Measurements from ENCODE around the gene GYS2.
A peak's percentile ranks its signal among the peaks of the same experiment; 100 is the strongest.
"Not testable (repeated sequence)": the region's sequence is repeated elsewhere in the genome, so short reads cannot be mapped to it uniquely, and the experiment has no call there.

Gene GYS2

DNA sequence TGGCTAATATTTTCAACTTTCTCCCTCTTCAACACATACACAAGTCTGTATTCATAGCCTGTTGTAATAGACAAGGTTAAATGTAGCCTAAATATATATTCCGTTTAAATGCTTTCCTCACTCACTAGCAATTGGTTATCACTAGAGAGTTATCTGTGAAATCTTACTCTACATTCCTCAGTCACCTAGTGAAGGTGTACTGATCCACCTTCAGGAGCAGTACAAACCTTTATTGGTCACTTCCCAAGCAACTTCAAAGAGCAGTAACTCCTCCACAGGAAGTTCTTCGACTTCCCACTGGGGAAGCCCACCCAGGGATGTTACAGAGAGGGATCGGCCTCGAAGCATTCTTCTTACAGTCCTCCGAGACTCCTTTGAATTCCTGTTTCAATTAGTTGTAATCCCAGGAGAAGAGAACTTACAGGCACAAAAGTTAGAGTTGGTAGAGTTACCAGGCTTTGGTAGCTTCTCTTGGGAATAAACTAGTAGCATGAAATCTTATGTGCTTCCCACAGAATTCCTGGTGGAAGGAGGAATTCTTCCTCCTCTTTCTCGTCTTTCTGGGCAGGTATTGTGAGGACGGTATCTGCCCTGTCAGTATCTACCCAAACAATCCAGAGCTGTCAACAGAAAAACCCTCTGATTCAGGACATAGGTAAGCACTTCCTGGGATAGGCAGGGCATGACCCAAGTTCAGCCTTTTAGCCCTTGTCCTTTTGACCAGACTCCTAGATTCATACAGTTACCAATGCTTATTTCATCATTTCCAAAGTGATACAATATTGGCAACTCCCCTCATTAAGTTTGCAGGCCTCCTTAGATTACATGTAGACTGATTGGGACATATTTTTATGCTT is at the start of gene GYS2:
Gene GYS2 (minus strand): TSS at position 603 of the 857 bp plus-strand sequence. CDS start 255 bp downstream, at position 348.
- DNase-seq, result no peak

DNA sequence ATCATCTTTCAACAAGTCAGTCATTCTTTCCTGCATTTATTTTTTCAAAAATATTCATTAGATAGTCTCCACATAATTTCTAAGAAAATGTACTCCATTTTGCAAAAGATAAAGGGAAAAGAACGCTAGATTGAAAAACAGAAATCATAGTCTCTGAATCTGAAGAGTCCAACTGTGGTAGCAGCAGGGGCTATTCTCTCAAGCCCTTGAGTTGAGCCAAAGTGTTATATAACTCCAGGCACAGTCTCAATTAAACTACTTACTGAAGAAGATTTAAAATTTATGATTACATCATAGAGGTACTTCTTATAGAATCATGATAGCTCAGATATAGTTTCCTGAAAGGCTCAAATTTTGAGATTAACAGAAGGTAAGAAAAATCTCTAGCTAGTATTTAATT is 47.2 kb upstream of the GYS2 start:
- DNase-seq, result peak in 1 of 14 donors; percentile 28

DNA sequence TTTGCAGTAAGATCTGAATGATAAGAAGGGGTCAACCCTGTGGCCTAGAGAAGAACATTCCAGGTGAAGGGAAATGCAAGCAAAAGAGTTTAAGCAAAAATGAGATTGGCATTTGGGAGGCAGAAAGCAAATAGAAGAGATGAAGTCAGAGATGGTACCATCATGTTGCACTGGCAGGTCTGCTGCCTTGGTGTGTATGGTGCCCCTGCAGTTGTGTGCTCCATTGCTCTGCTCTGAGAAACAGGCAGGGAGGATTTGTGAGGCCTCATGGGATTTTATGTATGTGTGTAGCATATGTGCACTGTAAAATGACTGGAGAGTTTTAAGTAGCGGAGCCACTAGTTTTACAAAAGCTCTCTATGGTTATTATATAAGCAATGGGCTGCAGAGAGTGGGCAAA is 46.4 kb upstream of the GYS2 start:
- DNase-seq, result no peak

DNA sequence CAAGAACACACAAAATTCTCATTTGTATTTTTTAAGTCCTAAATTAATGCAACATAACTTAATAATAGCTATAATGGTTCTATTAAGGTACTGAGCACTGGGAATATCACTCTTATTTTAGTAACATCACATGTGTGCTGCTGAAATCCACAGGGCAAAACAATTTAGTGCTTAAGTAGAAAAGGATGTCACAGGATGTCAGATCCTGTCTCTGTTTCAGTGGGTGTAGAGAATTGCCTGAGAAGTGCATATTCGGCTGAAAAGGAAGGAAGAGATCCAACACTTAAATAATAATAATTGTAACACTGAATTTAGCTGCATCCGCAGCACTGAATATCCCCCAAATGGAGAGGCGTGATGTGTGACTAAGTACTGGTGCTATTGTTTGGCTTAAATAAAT is 44.4 kb upstream of the GYS2 start:
- DNase-seq, result no peak

DNA sequence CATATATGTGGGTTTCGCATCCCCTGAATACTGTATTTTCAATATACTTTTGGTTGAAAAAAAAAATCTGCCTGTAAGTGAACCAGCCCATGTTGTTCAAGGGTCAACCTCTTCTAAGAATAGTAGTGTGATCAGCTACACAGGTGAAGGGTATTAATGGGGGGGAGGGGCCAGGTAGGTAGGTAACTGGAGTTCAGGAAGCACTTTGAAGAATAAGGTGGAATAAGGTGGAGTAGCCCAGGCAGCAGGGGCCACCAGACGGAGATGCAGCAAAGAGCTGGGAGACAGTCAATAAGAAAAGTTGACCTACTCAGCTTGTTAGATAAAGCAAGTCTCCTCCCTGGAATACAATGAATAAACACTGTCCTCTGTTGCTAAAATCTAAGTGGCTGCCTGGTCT is 43.7 kb upstream of the GYS2 start:
- no peak for DNase-seq

DNA sequence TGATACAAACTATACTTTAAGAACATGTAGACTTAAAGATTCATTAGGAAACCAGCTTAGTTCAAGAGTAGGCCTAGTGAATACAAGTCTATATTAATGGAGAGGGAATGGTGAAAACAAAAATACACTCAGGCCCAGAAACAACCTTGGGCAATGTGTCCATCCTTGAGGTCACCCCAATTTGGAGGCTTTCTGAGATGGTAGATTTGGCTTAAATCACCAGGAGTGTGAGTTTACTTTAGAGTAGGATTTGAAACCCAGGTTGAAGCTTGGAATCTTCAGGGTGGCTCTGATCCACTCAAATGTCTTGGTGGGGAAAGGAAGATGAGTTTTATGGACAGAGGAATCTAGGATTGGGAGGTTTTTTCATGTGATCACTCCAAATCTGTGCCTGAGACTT is 42.5 kb upstream of the GYS2 start:
- no peak for DNase-seq

DNA sequence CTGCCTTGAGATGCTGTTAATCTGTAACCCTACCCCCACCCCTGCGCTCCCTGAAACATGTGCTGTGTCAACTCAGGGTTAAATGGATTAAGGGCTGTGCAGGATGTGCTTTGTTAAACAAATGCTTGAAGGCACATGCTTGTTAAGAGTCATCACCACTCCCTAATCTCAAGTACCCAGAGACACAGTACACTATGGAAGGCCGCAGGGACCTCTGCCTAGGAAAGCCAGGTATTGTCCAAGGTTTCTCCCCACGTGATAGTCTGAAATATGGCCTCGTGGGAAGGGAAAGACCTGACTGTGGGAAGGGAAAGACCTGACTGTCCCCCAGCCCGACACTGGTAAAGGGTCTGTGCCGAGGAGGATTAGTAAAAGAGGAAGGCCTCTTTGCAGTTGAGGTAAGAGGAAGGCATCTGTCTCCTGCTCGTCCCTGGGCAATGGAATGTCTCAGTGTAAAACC is 40.4 kb upstream of the GYS2 start:
- DNase-seq, result not testable (repeated sequence)

DNA sequence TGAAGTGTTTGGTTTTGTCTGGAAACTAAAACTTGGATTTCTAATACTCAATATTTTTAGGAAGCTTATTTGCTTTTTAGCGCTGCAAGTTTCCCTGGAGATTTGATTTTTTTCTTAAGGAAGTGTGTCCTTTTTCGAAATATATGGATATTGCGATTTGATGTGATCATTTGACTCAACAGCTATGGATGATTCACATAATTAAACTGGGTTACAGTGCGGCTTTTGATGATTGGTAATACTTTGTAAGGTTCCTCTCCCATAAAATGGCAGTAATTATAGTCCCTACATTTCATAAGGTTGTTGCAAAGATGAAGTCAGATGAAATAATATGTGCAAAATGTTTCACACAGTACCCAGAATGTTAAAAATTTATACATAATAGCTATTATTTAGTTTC is 39.9 kb upstream of the GYS2 start:
- DNase-seq, result no peak

DNA sequence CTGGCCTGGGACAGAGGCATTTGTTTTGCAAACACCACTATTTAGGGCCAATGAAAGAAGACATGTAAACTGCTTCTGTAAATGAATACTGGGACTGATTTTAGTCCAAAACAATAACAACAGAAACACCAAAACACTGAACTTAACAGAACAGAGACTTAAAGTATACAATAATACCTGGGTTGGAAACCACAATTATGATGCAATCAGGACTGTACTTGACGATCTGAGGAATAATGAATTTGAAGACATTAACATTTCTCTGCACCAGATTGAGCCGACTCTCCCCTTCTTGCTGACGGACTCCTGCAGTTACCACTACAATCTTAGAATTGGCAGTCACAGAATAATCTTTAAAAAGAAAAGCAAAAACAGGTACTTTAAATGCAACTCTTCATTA is 39.1 kb upstream of the GYS2 start:
- DNase-seq, result no peak

DNA sequence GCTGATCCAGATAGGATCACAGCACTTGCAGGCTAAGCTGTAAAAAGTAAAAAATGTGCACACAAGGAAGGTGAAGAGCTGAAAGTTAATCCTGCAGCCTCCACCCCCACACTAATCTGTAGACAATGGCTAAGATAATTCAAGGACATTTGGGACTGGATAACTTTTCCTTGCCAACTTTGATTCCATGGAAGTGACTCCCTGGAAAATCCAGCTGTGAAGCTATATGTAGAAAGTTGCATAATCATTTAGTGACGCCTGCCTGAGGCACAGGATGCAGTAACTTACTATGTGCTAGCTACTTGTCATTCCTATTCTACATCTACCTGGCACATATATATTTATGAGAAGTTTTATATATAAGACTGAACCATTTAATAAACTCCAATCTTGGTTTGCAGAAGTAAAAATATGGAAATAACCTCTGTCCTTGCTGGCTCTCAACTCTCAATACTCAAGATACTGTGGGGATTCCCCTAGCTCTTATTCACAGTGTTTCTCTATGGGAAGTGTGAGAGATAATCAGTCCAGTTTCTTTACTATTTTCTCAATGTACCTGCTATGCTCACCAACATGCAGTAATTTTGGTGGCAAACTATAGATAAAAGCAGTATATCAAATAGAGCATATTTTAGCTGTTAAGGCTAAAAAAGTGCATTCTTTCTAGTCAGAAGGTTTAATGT is 38.2 kb upstream of the GYS2 start:
- DNase-seq, result no peak

DNA sequence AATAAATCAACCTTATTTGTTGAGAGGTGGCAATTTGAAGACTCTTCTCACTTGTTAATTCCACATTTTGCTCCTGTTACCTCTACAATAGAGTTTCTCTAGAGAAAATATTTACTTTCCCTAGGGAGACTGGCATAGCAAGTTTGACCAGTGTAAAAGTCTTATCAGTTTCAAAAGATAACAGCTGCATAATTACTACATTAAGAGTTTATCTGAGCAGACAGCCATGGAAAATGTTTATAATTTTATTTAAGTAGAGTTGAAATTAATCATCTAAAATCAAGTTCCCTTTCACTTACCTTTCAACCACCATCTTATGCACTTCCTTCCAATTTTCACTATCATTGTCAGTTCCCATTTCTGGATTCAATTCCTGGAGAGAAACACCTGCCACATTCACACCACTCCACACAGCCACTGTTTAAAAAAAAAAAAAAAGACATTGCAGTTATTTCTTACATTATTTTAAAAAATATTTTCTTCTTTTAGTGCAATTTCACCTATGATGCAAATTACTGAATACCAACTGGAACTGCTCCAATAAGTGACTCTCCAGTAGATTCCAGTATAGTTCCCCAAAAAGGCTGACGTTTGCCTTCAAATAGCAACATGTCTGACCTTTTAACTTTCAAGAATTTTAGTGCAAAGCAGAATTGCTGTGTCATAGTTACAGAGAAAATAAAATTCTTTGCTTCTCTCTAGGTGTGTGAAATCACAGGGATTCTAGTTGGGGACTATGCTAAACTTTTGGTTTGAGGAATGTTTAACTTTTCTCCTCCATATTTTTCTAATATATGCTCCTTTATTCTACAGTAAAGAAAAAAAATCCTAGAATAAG is 33.6 kb upstream of the GYS2 start:
- DNase-seq, result no peak

DNA sequence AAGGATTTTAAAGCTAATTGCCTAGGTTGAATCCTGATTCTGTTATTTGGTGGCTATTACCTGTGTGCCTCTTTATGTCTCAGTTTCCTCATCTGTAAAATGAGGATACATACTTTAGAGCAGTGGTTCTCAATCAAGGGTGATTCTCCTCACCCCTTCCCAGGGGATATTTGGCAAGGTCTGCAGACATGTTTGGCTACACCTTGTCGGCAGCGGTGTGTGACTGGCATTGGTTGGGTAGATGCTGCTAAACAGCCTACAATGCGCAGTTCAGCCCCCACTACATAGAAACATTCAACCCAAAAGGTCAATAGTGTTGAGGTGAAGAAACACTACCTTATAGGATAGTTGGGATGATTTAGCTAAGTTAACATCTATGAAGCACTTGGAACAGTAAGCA is 29.6 kb upstream of the GYS2 start:
- no peak for DNase-seq

DNA sequence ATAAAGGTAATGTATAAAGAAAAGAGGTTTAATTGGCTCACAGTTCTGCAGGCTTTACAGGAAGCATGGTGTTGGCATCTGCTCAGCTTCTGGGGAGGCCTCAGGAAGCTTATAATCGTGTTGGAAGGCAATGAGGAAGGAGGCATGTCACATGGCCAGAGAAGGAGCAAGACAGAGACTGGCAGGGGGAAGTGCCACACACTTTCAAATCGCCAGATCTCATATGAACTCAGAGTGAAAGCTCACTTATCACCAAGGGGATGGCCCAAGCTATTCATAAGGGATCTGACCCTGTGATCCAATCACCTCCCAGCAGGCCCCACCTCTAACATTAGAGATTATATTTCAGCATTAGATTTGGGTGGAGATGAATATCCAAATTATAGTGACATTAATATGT is 26.7 kb upstream of the GYS2 start:
- no peak for DNase-seq

DNA sequence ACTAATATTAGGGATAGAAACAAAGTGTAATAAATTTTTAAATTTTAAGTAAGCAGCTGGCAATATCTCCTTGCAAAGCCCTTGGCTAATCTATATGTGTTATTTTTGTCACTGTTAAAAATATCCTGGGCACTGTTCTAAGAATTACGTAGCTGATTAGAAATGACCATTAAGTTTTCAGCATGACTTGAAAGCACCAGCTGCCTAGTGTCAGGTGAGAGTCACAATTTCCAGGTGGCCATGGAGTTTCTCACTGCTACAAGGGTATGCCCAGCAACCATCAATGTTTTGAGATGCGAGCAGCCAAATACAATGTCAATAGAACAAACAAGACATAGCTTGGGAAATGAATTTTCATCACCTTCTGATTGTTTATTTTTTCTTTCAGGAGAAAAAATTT is 23.3 kb upstream of the GYS2 start:
- no peak for DNase-seq

DNA sequence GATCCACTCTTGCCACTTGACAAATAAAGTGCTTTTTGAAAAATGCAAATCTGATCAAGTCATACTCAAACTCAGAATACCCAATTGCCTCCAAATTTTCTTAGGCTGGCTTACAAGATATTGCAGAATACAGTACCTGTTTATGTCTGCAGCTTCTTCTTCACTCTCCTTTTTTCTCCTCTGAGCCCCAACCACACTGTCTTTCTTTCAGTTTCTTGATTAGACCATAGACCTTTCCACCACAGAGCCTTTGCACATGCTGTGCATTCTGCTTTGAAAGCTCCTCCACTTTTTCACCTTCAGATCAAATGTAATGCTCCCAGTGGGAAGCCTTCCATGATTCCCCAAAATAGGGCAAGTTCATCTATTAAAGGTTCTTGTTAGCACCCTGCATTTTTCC is 13.9 kb upstream of the GYS2 start:
- no peak for DNase-seq

DNA sequence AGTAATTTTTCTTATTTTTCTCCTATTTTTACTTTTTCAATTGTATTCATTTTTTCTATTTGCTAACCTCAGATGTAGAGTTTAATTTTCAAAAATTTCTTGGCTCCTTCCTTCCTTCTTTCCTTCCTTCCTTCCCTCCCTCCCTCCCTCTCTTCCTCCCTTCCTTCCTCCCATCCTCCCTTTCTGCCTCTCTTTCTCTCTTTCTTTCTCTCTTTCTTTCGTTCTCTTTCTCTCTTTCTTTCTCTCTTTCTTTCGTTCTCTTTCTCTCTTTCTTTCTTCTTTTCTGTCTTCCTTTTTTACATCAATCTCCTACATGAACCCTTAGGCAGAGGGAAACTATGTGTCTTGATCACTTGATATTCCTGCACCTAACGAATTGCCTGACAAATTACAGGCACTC is 12.4 kb upstream of the GYS2 start:
- DNase-seq, result no peak

DNA sequence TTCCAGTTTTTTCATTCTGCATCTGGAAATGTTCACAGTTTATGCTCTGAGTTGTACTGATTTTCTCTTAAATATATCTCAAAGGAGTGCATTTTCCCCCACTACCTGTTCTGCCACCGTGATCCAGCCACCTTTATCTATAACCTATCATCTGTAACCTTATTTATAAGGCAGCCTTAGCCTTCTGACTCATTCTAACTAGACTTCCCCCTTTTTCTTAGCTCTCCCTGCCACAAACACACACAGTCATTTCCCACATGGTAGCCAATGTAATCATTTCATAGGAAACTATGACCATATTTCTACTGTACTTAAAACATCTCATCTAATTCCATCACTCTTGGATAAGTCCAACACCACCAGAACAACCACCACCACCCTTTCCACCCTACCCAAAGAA is 10.8 kb upstream of the GYS2 start:
- no peak for DNase-seq

DNA sequence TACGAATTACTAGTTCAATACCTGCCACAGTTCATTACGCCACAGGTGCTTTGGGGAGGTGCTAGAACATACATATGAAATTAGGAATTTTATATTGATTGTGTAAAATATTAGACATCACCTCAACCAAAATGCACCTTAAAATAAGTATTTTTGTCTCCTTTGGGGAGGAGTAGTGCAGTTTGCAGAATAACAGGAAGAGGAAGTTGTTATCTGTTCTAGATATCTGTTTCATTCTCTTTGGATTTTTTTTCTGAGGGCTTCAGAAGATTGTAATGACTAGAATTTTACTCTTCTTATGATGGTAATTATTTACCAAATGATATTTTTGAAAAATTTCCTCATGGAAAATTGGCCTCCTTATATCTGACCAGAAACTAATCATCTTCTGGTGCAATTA is 9.9 kb upstream of the GYS2 start:
- DNase-seq, result no peak

DNA sequence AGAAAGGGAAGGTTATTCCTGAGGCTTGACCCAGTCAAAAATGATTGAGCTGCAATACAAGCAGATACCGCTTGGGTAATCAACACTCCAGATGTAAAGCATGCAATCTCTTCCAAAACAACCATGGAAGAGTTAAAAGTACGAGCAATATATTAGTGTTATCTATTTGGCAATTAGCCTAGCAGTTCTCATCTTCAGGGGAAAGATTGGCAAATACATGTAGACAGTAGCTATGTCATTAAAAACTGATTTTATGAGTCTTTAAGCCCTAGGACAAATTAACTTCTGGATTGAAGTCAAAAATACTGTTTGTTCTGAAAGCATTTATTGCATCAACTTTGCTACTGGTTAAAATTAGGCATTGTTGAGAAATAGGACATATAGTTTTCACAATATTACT is 9.3 kb upstream of the GYS2 start:
- DNase-seq, result no peak

DNA sequence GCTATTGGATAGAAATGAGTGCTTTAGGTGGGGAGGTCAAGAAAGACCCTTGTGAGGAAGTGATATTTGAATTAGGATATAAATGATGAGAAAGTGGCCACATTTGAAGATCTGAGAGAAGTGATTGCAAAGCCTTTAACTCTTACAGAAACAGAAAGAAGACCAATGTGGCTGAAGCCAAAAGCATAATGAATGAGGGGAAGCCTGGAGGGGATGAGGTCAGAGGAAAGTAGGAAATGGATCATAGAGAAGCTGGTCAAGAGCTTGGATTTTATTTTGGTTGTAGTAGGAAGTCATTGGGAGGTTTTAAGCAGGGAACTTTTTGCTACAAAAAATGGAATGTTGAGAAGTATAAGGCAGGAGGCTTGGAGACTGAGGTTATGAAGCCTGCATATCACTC is 3.5 kb upstream of the GYS2 start:
- no peak for DNase-seq

DNA sequence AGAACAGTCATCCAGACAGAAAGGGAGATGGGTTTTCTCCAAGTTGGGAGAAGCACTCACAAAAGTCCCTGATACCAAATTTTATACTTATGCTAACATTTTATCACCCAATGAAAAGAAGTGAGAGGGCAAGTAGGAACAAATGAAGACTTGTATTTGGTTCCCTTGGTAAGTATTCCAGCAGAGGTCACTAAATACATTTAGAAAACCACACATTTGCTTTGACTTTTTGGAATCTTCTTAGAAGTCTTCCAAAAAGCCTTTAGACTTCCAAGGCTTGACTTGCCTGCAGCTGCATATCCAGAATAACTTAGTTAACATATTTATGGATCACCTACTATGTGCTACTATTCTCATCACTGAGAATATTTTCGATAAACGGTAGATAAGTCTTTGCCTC is 3.1 kb upstream of the GYS2 start:
- DNase-seq, result no peak

DNA sequence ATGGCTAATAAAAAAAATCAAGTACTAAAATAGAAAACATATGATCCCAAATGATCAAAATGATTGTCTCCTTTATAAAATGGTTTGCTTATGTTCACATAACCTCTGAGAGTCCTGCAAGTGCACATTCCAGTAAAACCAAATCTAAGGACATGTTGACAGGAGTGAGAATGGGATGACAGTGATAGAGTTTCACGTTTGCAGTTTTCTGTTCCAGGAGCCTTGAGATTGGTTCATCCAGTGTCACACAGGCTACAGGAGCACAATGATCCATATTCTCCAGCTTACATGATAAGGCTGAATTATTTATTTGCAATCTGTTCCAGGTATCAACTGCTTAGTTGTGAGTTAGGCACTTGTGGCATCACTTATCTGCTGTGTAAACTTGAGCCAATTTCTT is 1.5 kb upstream of the GYS2 start:
- no peak for DNase-seq

DNA sequence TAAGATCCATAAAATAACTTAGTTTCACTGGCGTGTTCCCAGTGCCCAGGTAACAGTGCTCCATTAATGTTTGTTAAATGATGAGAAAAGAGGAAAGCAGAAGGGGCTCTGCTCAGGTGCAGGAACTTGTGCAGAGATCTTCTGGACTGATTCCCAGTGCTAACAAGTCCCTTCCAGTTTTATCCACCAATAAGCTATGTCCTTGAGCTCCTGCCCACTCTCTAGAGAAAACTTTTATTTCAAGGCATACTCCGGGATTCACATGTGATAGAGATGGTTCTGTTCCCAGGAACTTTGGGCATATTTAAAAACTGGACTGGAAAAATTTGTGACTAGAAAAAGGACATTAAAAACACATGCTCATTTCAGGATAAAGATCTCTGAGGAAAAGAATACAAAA is 1.9 kb downstream of the GYS2 start:
- peak in 1 of 14 donors; percentile 4 for DNase-seq
